ENCODE data around the gene PRPF40B.

The PRPF40B gene

DNA sequence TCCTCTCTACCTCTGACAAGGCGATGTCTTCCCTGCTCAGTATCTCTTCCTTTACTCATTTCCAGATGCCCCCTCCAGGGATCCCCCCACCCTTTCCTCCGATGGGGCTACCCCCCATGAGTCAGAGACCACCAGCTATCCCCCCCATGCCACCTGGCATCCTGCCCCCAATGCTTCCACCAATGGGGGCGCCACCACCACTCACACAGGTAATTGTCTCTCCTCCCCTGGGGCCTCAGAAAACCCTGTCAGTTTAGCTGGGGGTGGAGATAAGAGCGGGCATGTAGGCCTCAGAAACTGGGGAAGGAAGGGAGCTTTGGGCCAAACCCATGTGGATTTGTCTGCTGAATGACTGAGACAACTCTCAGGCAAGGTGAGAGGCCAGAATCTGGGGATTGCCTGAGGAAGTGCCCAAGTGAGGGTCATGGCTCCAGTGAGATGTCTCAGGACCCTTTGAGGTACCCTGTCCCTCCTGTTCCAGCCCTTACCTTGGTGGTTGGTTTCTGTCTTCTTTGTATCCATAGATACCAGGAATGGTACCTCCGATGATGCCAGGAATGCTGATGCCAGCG is 8.1 kb downstream of the PRPF40B start:
- WGBS, 2 donors (ENCODE audit: extremely low coverage in 2 of 2, insufficient read length in 2 of 2, insufficient replicate concordance in 1 of 2) = no CpG with 5 or more reads among the region's 6 CpGs
- peaks cover 6 to 38% of the 10 kb centered on the region in 2 donors for H3K36me3 ChIP-seq (replicated peaks in 1 of 2; ENCODE audit: control insufficient read depth in 2 of 2, insufficient read depth in 2 of 2, low read length in 2 of 2)
- no peak overlapping the region for H2BK5ac ChIP-seq (ENCODE audit: low read length)
- no peak overlapping the region for H3K18ac ChIP-seq (ENCODE audit: low read length)
- H4K8ac ChIP-seq (ENCODE audit: low read depth, low read length) = no peak overlapping the region
- H3K27ac ChIP-seq (replicated peaks; ENCODE audit: low read length) = no peak overlapping the region
- H3K79me1 ChIP-seq (ENCODE audit: low read depth, low read length) = no peaks in the 10 kb centered on the region
- no peaks in the 10 kb centered on the region for H3K4me1 ChIP-seq (ENCODE audit: control insufficient read depth in 2 of 2, insufficient read depth in 1 of 2, low read depth in 1 of 2, low read length in 2 of 2)
- H3K4me3 ChIP-seq (ENCODE audit: low read length in 2 of 2) = no peak overlapping the region
- DNase-seq (ENCODE audit: low spot score) = no peak
- no peak overlapping the region for H3K4me2 ChIP-seq (ENCODE audit: insufficient read depth, low read length, poor library complexity, severe bottlenecking)
- H3K9ac ChIP-seq (ENCODE audit: low read depth, low read length, poor library complexity) = no peak overlapping the region
- H3K23ac ChIP-seq (ENCODE audit: low read depth, low read length, poor library complexity) = no peak overlapping the region
- no peak overlapping the region for H3K14ac ChIP-seq (ENCODE audit: low read length)
- no peak overlapping the region for H2AFZ ChIP-seq (ENCODE audit: low read length)
- no peak overlapping the region for H2BK15ac ChIP-seq (ENCODE audit: low read length)
- no peaks in the 10 kb centered on the region for H3K9me3 ChIP-seq (replicated peaks in 1 of 2; ENCODE audit: control insufficient read depth in 2 of 2, insufficient read depth in 1 of 2, low read depth in 1 of 2, low read length in 2 of 2)
- no peaks in the 10 kb centered on the region for H3K27me3 ChIP-seq (ENCODE audit: control insufficient read depth in 3 of 3, insufficient read depth in 3 of 3, low read depth in 1 of 3, low read length in 3 of 3)
- H2BK120ac ChIP-seq (ENCODE audit: low read depth, low read length) = no peak overlapping the region
- no peak overlapping the region for H2BK12ac ChIP-seq (ENCODE audit: low read length)
- no peak overlapping the region for H3K4ac ChIP-seq (ENCODE audit: low read length)
- no peak overlapping the region for H2AK5ac ChIP-seq (ENCODE audit: low read depth, low read length)
- no peak overlapping the region for H4K91ac ChIP-seq (ENCODE audit: low read depth, low read length, poor library complexity)

DNA sequence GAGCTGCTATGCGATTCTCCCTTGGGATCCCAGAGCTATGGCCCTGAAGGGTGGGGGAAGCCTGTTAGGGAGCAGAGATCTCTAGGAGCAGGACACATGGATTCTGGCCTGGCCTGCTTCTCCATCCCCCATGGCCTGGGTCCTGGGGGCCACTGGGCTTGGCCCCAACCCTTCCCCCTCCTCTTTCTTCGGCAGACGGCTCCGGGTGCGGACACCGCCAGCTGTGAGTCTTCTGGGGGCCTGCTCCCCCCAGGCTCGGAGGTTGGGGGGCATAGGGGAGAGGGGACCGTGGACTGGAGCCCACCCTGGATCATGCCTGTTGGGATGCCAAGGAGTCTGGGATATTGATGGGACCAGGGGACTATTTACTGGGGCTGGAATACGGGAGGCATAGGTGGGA is 9.0 kb downstream of the PRPF40B start:
- no CpG with 5 or more reads among the region's 9 CpGs for WGBS, 2 donors (ENCODE audit: extremely low coverage in 2 of 2, insufficient read length in 2 of 2, insufficient replicate concordance in 1 of 2)
- Histone ChIP-seq H3K4me3 (ENCODE audit: low read length in 2 of 2) (no peak overlapping the region), H3K27ac (replicated peaks; ENCODE audit: low read length) (no peak overlapping the region), H2BK120ac (ENCODE audit: low read depth, low read length) (no peak overlapping the region), H3K14ac (ENCODE audit: low read length) (no peak overlapping the region), H4K8ac (ENCODE audit: low read depth, low read length) (no peak overlapping the region), H3K4me2 (ENCODE audit: insufficient read depth, low read length, poor library complexity, severe bottlenecking) (no peak overlapping the region), H2BK12ac (ENCODE audit: low read length) (no peak overlapping the region), H2BK5ac (ENCODE audit: low read length) (no peak overlapping the region), H3K23ac (ENCODE audit: low read depth, low read length, poor library complexity) (no peak overlapping the region), H2BK15ac (ENCODE audit: low read length) (no peak overlapping the region), H3K9me3 (replicated peaks in 1 of 2; ENCODE audit: control insufficient read depth in 2 of 2, insufficient read depth in 1 of 2, low read depth in 1 of 2, low read length in 2 of 2) (no peaks in the 10 kb centered on the region), H3K18ac (ENCODE audit: low read length) (no peak overlapping the region), H4K91ac (ENCODE audit: low read depth, low read length, poor library complexity) (no peak overlapping the region), H3K4ac (ENCODE audit: low read length) (no peak overlapping the region), H2AK5ac (ENCODE audit: low read depth, low read length) (no peak overlapping the region), H3K9ac (ENCODE audit: low read depth, low read length, poor library complexity) (no peak overlapping the region), H2AFZ (ENCODE audit: low read length) (no peak overlapping the region), H3K4me1 (ENCODE audit: control insufficient read depth in 2 of 2, insufficient read depth in 1 of 2, low read depth in 1 of 2, low read length in 2 of 2) (peaks cover 3 to 5% of the 10 kb centered on the region in 2 donors), H3K79me1 (ENCODE audit: low read depth, low read length) (no peaks in the 10 kb centered on the region), H3K27me3 (ENCODE audit: control insufficient read depth in 3 of 3, insufficient read depth in 3 of 3, low read depth in 1 of 3, low read length in 3 of 3) (no peaks in the 10 kb centered on the region), H3K36me3 (replicated peaks in 1 of 2; ENCODE audit: control insufficient read depth in 2 of 2, insufficient read depth in 2 of 2, low read length in 2 of 2) (peaks cover 6 to 40% of the 10 kb centered on the region in 2 donors)
- DNase-seq (ENCODE audit: low spot score) = no peak

DNA sequence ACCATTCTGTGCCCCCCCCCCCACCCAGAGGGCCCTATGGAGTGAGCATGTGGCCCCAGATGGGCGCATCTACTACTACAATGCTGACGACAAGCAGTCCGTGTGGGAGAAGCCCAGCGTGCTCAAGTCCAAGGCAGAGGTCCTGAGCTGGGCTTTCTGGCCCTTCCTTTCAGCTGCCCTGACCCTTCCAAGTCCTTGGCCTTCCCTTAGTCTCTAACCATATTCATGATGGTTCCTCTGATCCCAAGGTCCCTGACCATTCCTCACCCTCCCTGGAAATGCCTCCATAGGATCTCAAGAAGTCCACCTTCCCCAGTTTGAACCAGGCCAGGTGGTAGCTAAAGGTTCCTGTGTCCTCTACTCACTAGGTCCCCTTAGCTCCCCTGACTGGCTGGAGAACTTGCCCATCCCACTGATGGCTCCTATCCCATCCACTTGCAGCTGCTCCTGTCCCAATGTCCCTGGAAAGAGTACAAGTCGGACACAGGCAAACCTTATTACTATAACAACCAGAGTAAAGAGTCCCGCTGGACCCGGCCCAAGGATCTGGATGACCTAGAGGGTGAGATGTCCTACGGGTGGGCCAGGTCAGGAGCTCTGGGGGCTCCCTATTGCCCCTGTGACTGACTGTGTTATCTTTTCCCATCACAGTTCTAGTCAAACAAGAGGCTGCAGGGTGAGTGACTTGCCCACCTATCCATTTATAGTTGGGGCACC is 9.8 kb downstream of the PRPF40B start:
- H3K36me3 ChIP-seq (replicated peaks in 1 of 2; ENCODE audit: control insufficient read depth in 2 of 2, insufficient read depth in 2 of 2, low read length in 2 of 2) = peaks cover 8 to 44% of the 10 kb centered on the region in 2 donors
- no peak overlapping the region for H2AK5ac ChIP-seq (ENCODE audit: low read depth, low read length)
- no peak overlapping the region for H3K23ac ChIP-seq (ENCODE audit: low read depth, low read length, poor library complexity)
- no CpG with 5 or more reads among the region's 8 CpGs for WGBS, 2 donors (ENCODE audit: extremely low coverage in 2 of 2, insufficient read length in 2 of 2, insufficient replicate concordance in 1 of 2)
- no peak overlapping the region for H2BK15ac ChIP-seq (ENCODE audit: low read length)
- H3K4ac ChIP-seq (ENCODE audit: low read length) = no peak overlapping the region
- H2BK12ac ChIP-seq (ENCODE audit: low read length) = no peak overlapping the region
- no peak overlapping the region for H2BK120ac ChIP-seq (ENCODE audit: low read depth, low read length)
- peaks cover 5 to 9% of the 10 kb centered on the region in 2 donors for H3K4me1 ChIP-seq (ENCODE audit: control insufficient read depth in 2 of 2, insufficient read depth in 1 of 2, low read depth in 1 of 2, low read length in 2 of 2)
- no peak overlapping the region for H2BK5ac ChIP-seq (ENCODE audit: low read length)
- no peak overlapping the region for H4K91ac ChIP-seq (ENCODE audit: low read depth, low read length, poor library complexity)
- no peak overlapping the region for H3K27ac ChIP-seq (replicated peaks; ENCODE audit: low read length)
- H4K8ac ChIP-seq (ENCODE audit: low read depth, low read length) = no peak overlapping the region
- H3K4me2 ChIP-seq (ENCODE audit: insufficient read depth, low read length, poor library complexity, severe bottlenecking) = no peak overlapping the region
- H3K9ac ChIP-seq (ENCODE audit: low read depth, low read length, poor library complexity) = no peak overlapping the region
- no peak overlapping the region for H3K18ac ChIP-seq (ENCODE audit: low read length)
- DNase-seq (ENCODE audit: low spot score) = no peak
- no peak overlapping the region for H2AFZ ChIP-seq (ENCODE audit: low read length)
- H3K4me3 ChIP-seq (ENCODE audit: low read length in 2 of 2) = no peak overlapping the region
- no peaks in the 10 kb centered on the region for H3K79me1 ChIP-seq (ENCODE audit: low read depth, low read length)
- no peaks in the 10 kb centered on the region for H3K9me3 ChIP-seq (replicated peaks in 1 of 2; ENCODE audit: control insufficient read depth in 2 of 2, insufficient read depth in 1 of 2, low read depth in 1 of 2, low read length in 2 of 2)
- no peaks in the 10 kb centered on the region for H3K27me3 ChIP-seq (ENCODE audit: control insufficient read depth in 3 of 3, insufficient read depth in 3 of 3, low read depth in 1 of 3, low read length in 3 of 3)
- H3K14ac ChIP-seq (ENCODE audit: low read length) = no peak overlapping the region

DNA sequence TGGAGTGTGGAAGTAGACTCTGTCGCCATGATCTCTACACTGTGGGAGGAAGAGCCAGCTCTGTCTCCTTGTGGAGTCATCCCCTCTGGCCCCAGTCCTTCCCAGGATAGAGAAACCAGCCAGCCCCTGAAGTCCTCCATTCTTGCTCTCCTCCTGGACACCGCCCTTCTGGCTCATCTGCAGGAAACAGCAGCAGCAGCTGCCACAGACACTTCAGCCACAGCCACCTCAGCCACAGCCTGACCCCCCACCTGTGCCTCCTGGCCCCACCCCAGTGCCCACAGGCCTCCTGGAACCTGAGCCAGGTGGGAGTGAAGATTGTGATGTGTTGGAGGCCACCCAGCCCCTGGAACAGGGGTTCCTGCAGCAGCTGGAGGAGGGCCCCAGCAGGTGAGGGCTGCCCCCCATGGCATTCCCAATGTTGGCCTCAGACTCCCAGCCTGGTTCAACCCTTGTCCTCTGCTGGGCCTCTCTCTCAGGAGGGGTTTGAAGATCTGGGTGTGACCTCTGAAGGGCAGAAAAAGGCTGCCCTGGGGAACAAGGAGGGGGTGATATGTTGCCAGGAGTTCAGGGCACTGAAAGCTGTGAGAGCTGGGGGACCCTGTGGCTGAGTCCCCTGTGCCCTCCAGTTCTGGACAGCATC is 10.5 kb downstream of the PRPF40B start:
- no CpG with 5 or more reads among the region's 2 CpGs for whole genome bisulfite sequencing, 2 donors (ENCODE audit: extremely low coverage in 2 of 2, insufficient read length in 2 of 2, insufficient replicate concordance in 1 of 2)

More for the DNA sequence above, 10.5 kb downstream of the PRPF40B start:
- Histone ChIP-seq H2BK15ac (ENCODE audit: low read length) (no peak overlapping the region), H3K18ac (ENCODE audit: low read length) (no peak overlapping the region), H2BK120ac (ENCODE audit: low read depth, low read length) (no peak overlapping the region), H2AK5ac (ENCODE audit: low read depth, low read length) (no peak overlapping the region), H3K27ac (replicated peaks; ENCODE audit: low read length) (no peak overlapping the region), H2BK12ac (ENCODE audit: low read length) (no peak overlapping the region), H3K4me3 (ENCODE audit: low read length in 2 of 2) (no peak overlapping the region), H3K79me1 (ENCODE audit: low read depth, low read length) (no peaks in the 10 kb centered on the region), H4K8ac (ENCODE audit: low read depth, low read length) (no peak overlapping the region), H4K91ac (ENCODE audit: low read depth, low read length, poor library complexity) (no peak overlapping the region), H3K9me3 (replicated peaks in 1 of 2; ENCODE audit: control insufficient read depth in 2 of 2, insufficient read depth in 1 of 2, low read depth in 1 of 2, low read length in 2 of 2) (no peaks in the 10 kb centered on the region), H3K4me1 (ENCODE audit: control insufficient read depth in 2 of 2, insufficient read depth in 1 of 2, low read depth in 1 of 2, low read length in 2 of 2) (peaks cover 5 to 9% of the 10 kb centered on the region in 2 donors), H2AFZ (ENCODE audit: low read length) (no peak overlapping the region), H2BK5ac (ENCODE audit: low read length) (no peak overlapping the region), H3K4me2 (ENCODE audit: insufficient read depth, low read length, poor library complexity, severe bottlenecking) (no peak overlapping the region), H3K36me3 (replicated peaks in 1 of 2; ENCODE audit: control insufficient read depth in 2 of 2, insufficient read depth in 2 of 2, low read length in 2 of 2) (peaks cover 8 to 50% of the 10 kb centered on the region in 2 donors), H3K14ac (ENCODE audit: low read length) (no peak overlapping the region), H3K4ac (ENCODE audit: low read length) (no peak overlapping the region), H3K27me3 (ENCODE audit: control insufficient read depth in 3 of 3, insufficient read depth in 3 of 3, low read depth in 1 of 3, low read length in 3 of 3) (no peaks in the 10 kb centered on the region), H3K9ac (ENCODE audit: low read depth, low read length, poor library complexity) (no peak overlapping the region), H3K23ac (ENCODE audit: low read depth, low read length, poor library complexity) (no peak overlapping the region)
- no peak for DNase-seq (ENCODE audit: low spot score)

All from neuronal stem cell (in vitro differentiated cells).